GM21381 (cell line): ENCODE data around the gene OR13C3.
"Not testable (repeated sequence)": the region's sequence is repeated elsewhere in the genome, so short reads cannot be mapped to it uniquely, and the experiment has no call there.

Source experiments
- ATAC-seq: cut with Tn5 transposase; IDR thresholded peaks from one replicate; pipeline ENCODE4 v1.9.1; 2021; ENCODE audit warnings: mild to moderate bottlenecking, moderate library complexity; ENCODE audit not compliant: unreplicated experiment

OR13C3 gene

DNA sequence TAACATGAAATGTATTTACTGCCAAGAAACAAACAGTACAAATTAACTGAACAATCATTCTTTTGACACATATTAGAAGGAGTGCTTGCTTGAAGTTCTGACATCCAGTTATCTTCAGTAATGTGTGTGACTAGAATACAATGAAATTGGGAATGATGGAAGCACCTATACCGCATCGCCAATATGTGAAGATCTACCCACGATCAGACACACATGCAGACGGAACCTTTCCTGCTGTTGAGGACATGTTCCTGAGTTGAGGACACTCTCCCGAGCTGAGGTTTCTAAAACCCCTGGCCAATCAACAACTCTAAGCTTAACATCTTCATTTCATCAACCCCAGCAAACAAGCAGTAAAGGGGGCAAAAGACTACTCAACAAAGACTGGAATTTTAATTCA lies at the start of gene OR13C3:
Gene OR13C3, minus strand, starts transcription at position 101 of the 400 bp plus-strand sequence. CDS start 133 bp downstream, outside the sequence.
- ATAC-seq, result no peak

DNA sequence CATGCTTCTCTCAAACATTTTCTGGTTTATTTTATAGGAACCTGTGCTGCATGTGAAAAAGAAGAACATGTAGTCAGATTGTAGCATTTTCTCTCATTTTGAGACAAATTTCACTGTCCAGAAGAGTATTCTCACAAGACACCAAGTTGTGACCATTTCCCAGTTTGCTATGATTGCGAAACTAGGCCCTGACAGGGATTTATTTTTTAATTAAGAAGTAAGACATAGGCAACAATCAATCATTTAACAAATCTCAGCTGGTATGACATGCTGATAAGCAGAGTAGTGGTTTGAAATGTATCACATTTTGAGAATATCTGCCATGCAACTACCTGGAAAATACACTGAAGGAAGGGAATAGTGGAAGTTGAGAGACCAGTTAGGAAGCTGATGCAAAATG lies 43.9 kb upstream of the OR13C3 start:
- no peak for ATAC-seq

DNA sequence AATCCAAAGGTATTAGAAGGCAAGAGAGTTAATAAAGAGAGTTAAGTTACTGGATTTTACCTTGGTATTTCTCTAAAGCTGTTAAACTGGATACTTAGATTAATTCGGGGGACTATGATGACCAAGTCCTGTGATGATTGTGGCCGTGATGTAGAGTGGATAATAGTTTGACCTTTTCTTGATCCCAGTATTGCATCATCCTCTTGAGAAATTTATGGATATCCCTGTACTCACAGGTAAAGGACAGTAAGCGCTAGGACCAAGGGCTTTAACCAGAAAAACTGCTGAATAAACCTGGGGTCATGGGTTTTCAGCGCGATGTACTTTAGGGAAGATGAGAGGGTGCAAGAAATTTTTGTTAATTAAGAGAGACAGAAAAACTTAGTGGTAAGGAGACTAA lies 40.6 kb upstream of the OR13C3 start:
- ATAC-seq, result no peak

DNA sequence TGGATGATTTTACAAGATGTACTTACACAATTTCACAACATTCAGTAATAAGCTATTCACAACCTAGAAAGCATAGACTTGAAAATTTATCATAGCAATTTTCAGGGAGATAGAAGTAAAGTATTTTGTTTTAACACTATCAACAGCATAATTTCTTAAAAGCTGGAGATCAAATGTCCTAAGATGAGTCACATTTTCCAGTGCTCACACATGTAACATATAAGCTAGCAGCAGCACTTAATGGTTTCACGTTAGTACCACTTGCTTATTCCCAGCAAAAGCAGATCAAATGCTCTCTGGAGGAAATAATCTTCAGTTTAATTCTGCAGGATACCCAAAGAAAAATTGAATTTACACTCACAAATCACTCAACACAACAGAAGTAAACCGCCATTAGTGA lies 38.8 kb upstream of the OR13C3 start:
- no peak for ATAC-seq

DNA sequence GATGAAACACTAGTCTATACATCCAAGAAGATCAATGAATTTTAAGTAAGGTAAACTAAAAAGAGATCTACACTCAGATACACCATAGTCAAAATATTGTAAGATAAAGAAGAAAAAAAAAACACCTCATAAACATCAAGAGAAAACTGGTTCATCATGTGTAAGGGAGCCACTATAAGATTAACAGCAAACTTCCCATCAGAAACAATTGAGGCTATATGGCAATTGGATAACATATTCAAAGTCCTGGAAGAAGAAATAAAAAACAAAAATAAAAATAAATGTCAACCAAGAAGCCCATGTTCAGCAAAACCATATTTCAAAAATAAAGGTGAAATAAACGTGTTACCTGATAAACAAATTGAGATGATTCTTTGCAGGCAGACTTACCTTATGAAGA lies 36.0 kb upstream of the OR13C3 start:
- no peak for ATAC-seq

DNA sequence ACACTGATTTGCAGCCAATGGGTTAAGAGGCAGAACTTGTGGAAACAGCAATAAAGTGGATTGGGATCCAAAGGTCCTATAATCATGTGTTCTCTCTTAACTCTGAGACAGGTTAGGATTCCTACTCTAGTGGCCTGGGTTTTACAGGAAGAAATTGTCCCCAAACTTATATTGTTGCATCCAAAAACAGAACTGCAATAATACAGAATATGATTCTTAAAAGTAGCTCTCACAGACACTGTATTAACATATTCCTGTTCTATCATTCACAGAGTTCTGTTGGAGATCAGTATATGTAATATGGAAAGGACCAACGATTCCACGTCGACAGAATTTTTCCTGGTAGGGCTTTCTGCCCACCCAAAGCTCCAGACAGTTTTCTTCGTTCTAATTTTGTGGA lies 32.2 kb upstream of the OR13C3 start, which contains the start of gene OR13C8:
Gene OR13C8, plus strand, starts transcription at position 301 of the 400 bp plus-strand sequence. Its CDS starts 0 bp downstream, at position 301.
- ATAC-seq, result no peak

DNA sequence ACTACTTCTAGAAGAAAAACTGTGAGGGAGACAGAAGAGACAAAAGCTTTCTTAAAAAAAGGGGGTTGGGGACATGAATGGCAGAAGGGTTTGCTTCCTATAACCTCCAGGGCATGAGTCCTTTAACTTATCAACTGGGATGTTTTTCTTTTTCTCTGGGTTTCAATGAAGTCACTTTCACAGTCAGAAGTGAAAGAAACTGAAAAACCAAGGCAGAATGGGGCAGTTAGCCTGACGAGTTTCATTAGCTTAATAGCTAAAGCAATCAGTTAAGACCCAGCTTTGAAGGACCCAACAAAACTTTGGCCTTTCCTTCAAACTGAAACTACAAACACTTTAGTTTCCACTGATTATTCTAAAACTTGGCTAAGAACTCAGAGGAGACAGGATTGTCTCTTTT lies 27.7 kb upstream of the OR13C3 start:
- ATAC-seq, result no peak

DNA sequence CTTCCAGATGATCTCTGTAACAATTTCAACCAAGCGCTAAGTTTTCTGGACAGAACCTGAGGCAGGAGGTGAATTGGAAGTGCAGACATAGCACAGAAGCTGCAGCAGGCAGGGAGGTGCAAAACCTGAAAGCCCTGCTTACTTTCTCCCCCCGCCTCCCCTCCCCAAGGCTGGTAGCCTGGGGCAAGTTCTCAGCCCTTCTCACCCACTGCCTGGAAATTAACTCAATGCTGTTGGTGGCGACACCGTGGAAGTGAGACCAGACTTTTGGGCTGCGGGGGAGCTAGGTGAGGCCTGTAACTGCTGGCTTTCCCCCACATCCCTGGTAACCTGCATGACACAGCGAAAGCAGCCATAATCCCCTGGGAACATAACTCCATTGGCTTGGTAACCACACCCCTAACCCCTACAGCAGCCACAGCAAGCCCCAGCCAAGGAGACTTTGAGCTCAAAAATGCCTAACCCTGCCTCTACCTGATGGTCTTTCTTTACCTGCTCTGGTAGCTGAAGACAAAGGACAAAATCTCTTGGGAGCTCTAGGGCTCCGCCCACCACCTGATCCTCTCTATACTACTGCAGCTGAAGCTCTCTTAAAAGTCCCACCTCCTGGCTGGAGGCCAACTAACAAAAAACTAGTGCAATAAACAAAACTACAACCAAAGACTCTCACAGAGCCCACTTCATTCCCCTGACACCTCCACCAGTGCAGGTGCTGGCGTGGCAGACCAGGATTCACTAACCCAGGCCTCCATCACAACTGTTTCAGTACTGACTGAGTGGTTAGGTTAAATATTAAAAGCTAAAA lies 20.4 kb upstream of the OR13C3 start:
- ATAC-seq, result no peak

DNA sequence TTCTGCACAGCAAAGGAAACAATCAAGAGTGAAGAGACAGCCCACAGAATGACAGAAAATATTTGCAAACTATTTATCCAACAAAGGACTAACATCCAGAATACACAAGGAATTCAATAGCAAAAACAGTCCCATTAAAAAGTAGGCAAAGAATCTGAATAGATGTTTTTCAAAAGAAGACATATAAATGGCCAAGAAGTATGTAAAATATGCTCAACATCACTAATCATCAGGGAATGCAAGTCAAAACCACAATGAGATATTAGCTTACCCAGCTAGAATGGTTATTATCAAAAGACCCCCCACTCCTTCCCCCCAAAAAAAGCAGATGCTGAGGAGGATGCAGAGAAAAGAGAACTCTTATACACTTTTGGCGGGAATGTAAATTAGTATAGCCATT lies 18.9 kb upstream of the OR13C3 start:
- no peak for ATAC-seq

DNA sequence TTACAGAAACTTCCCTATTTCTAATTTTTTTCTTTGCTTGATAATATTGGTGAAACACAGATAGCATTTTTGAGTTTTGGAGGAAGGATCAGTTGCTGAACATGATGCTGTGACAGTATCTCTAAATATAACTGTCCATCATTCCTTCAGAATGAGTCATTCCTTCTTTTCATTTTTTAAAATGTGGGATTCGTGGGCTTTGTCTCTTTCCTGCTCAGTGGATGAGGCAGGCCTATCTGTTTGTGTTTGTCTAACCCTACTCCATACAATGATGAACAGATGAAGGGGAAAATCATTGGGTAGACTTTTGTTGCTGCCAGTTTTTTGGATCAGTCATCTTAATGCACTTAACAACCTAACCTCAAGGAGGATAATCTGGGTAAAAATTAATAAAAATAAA lies 16.6 kb upstream of the OR13C3 start:
- no peak for ATAC-seq

DNA sequence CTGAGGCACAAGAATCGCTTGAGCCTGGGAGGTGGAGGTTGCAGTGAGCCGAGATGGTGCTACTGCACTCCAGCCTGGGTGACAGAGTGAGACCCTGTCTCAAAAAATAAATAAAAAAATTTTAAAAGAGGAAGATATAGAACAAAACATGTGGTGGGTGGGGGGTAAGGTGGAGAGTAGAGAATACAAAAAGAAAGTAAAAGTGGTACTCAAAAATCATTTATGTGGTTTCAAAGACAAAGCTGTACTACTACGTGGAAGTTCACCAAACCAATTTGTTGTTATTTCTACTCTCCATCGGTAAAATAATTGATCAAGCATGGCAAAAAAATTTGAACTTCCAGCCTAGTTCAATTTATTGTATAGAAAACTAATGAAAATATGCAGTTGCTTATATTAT lies 8.0 kb upstream of the OR13C3 start:
- ATAC-seq, result no peak

DNA sequence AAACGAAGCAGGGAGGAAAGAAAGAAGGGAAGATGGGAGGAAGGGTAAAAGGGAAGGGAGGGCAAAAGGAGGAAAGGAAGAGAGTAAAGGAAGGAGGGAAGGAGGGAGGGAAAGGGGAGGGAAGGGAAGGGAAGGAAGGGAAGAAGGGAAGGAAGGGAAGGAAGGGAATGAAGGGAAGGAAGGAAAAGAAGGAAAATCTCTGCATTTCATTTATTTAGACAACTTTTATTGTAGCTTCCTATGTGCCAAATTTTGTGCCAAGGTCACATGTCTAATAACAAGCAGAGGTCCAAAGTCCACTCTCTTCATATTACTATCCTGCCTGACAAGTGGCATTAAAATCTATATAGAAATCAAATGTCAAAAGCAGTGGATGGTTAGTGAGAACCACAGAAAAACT lies 2.6 kb upstream of the OR13C3 start:
- no peak for ATAC-seq

DNA sequence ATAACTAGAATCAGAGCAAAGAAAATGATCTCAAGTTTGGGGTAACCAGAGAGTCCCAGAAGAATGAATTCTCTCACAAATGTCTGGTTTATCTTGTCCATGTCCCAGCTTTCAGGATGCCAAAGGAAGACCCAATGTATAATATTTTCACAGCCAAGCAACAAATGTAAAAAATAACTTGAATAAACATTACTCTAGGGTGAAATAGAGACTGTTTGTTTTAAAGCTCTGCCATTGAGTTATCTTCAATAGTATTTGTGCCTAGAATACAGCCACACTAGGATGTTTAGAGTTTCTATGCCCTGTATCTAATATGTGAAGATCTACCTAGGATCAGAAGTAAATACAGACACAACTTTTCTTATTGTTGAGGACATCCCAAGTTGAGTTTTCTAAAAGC lies 9.5 kb downstream of the OR13C3 start, which contains the start of gene OR13C4:
Gene OR13C4, minus strand, starts transcription at position 101 of the 400 bp plus-strand sequence. Its CDS starts 0 bp downstream, at position 101.
- ATAC-seq, result no peak

DNA sequence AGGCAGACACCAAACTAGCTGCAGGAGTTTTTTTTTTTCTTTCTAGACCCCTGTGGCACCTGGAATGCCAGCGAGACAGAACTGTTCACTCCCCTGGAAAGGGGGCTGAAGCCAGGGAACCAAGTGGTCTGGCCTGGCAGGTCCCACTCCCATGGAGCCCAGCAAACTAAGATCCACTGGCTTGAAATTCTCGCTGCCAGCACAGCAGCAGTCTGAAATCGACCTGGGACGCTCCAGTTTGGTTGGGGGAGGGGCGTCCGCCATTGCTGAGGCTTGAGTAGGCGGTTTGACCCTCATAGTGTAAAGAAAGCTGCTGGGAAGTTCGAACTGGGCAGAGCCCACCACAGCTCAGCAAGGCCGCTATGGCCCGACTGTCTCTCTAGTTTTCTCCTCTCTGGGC lies 16.4 kb downstream of the OR13C3 start:
- not testable (repeated sequence) for ATAC-seq

DNA sequence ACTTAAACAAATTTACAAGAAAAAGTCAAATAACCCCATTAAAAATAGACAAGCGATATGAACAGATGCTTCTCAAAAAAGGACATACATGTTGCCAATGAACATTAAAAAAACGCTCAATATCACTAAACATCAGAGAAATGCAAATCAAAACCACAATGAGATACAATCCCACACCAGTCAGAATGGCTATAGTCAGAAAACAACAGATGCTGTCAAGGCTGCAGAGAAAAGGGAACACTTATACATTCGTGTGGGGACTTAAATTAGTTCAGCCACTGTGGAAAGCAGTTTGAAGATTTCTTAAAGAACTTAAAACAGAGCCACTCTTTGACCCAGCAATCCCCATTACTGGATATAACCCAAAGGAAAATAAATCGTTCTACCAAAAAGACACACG lies 21.8 kb downstream of the OR13C3 start:
- no peak for ATAC-seq

DNA sequence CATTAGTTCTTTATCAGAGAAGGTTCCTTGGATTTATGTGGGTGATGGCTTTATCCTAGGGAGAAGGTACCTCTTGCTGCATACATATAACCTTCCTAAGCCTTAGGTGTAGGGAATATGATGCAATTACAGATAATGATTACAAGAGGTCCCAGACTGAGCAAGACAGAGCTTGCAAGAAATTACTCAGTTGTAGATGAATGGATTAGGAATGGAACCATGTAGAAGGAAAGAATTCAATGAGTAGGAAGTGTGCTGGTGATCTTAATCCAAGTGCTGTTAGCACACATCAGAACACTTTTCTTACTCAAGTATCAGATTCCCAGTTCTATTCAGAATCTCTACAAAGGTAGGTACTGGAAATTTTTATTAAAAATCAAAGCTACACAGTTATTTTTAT lies 30.1 kb downstream of the OR13C3 start:
- no peak for ATAC-seq

DNA sequence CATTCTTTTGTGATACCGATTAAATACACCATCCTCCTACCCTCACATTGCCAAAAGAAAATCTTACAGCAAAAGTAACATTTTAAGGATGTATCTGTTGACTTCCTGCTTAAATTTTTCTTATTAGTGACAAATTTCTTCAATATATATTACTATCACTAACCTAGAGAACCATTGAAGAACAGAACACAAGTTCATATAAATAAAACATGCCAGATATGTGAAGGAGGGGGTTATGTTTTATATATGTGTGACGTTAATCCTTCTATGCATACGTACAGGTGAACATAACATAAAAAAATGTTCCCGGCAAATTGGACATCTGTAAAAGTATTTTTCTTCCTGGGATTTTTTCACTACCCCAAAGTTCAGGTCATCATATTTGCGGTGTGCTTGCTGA lies 32.7 kb downstream of the OR13C3 start, which contains the start of gene OR13F1:
Gene OR13F1, plus strand, starts transcription at position 301 of the 400 bp plus-strand sequence. Its CDS starts 0 bp downstream, at position 301.
- ATAC-seq, result no peak

DNA sequence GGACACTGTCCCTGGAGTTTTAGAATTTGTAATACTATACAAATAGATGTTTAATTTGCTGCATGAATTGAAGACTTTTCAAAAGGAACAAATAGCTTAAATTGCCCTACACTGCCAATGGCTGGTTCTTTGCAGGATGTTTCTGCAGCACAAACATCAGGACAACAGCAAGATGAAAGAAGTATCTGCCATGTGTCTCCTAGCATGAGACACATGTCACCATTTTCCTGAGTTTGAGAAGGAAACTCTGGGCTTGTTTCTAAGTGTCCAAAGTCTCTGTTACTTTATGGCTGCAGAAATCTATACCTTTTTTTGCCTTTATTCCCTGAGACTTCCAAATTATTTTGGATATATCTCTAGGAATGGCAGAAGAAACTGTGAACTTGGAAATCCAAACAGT lies 33.2 kb downstream of the OR13C3 start:
- ATAC-seq, result no peak

DNA sequence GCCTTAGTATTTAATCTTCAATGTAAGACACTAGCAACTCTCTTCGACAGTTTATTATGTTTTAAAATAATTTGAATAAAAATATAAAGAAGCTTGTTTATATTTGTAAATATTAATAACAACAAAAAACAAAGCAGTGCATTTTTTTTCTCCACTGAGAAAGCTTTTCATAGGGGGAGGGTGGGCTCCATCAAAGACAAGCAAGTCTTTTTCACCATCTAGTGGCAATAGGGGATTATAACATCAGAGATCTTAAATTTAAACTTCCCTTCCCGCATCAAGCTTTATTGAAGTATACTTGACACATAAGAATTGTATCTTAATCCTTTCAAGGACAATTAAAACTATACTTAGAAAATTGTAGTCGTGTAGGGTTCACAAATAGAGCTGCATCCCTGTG lies 41.8 kb downstream of the OR13C3 start:
- no peak for ATAC-seq
